GM19351 (cell line): Measurements from ENCODE around the gene IGF2.

Experiments used
- ATAC-seq: cut with Tn5 transposase; IDR thresholded peaks from one replicate; pipeline ENCODE4 v1.9.1; 2021; ENCODE audit warnings: mild to moderate bottlenecking, moderate library complexity; ENCODE audit not compliant: unreplicated experiment

Gene IGF2

DNA sequence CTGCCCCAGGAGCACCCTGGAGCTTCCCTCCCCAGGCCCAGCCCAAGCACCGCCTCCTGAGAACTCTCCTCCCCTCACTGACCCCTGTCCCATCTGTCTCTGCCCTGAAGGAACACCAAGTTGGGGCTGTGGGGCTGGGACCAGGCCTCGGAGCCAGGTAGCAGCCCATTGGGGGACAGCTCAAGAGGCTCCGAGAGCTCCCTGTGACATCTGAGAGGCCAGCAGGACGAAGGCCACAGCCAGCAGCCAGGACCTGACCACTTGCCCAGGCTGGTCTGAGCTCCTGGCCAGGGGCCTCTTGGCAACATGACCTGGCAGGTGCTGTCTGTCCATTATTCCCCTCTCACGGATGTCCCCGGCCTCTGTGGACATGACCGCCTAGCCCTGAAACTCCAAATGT, 33.7 kb downstream of the IGF2 start:
- no peak for ATAC-seq

DNA sequence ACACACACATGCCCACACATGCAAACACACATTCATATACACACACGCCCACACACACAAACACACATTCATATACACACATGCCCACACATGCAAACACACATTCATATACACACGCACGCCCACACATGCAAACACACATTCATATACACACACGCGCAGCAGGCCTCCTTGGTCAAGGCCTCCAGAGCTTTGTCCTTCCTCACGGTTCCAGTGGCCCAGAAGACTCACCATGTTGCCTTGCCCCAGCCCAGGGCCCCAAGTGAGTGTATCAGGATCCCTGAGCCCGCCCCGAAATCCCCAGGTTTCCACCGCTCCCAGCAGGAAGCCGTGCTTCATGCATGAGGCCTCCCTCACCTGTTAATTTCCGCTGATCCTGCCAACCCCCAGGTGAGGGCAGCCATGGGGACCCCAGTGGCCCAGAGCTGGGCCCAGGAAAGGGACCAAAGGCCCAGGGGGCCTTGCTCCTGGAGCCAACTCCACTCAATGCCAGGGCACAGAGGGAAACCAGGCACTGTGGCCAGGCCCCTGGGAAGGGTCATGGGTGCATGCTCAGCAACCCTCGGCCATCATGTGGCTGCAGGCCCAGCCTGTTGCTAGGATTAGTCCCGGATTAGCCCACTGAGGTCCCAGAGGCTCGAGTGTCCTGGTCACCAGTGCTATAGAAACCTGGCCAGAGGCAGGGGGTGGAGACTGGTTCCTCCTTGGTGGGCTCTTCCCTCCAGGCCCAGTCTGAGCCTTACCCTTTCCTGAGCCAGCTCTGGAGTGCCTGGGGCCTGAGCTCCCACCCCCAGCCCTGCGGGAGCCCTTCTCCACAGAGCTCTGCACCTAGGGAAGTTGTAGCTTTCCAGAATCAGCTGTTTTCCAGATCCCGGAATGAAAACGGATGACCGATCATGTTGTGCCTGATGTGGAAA, 34.4 kb downstream of the IGF2 start:
- no peak for ATAC-seq

DNA sequence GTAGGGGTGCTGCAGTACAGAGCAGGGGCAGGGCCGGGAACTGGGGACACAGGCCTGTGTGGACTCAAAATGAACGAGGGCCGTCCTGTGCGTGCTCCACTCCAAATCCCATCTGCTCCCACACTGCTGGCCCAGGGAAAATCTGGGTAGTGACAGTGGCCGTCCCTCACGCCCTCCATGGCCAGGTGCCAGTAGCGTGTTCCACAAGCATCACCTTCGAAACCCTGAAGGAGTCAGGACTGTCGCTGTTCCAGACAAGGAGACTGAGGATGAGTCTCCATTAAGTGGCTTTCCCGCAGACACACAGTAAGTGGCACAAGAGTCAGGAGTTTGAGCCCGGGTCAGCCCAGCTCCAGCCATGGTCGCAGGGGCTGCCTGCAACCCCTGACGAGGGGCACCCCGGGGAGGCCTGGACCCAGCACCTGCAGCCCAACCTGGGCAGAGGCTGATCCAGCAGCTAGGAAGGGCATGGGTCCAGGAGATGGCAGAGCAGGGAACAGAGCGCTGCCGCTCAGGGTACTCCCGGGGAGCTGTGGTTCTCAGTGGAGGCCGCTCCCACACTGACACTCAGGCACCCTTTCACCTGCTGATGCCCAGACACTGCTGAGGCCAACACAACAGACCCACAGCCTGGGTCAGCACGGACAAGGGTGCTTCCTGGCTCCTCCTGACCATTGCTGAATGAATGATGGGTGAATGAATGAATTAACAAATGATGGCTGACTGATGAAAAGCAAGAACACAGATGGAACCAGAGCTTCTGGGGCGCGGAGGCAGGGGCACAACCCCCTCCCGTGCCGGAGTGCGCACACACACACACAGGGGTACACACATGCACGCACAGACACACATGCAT, 35.3 kb downstream of the IGF2 start:
- ATAC-seq: no peak

DNA sequence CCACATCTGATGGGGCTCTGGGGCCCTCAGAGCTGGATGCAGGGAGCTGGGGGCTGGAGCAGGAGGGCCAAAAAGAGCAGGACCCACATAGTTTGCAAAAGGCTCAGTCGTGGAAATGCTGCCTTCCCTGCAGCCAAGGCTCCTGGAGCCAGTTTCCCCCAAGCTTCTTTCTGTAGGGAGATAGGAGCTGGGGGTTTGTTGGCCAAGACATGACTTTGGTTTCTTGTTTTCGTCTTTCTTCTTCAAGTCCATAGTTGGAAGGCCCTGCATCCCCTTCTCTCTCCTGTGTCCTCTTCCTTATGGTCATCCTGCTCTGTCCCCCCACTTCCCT, 36.3 kb downstream of the IGF2 start:
- no peak for ATAC-seq

DNA sequence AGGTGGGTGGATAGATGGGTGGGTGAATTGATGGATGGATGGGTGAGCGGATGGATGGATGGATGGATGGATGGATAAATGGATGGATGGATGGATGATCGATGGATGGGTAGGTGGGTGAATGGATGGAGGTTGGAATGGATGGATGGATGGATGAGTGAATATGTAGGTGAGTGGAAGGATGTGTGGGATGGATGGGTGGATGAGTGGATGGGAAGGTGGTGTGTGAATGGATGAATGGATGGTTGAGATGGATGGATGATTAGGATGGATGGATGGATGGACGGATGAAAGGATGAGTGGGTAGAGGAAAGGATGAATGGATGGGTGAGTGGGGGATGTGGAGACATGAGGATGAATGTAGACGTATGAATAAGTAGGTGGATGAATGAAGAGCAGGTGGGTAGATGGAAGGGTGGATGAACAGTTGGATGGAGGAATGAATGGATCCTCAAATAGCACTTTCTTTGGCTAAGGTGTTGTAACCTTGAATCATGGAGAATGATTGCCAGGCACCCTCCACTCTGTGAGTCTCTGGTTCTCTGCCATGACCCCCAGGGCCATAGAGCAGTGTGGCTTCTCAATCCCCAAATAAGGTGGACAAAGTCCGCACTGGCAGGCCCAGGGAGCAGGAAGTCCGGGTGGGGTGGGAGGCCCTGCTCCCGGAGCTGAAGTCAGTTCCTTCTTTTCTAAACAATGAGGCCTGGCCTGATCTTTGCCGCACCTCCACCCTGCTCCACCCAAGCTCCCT, 36.9 kb downstream of the IGF2 start:
- ATAC-seq: no peak

DNA sequence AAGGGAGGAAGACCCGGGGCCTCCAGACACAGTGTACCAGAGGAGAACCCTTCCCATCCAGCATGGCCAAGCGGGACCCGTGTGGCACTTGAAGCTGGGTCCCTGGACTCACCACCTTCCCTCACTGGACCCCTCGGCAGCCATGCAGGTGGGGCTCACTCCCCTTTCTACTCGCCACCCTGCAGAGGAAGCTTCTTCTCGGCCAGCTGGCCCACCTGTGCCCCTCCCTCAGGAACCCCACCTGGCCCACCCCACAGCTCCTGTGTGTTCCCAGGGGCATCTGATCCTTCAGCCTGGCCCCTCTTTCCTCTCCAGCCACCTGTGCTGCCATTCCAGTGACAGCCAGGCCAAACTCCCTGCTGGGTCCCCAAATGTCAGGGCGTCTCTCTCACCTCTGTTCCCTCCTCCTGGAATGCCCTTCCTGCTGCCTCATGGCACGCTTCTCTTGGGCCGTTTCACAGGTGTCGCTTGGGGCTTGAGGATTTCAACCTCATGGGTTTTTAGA, 38.0 kb downstream of the IGF2 start:
- ATAC-seq: no peak

DNA sequence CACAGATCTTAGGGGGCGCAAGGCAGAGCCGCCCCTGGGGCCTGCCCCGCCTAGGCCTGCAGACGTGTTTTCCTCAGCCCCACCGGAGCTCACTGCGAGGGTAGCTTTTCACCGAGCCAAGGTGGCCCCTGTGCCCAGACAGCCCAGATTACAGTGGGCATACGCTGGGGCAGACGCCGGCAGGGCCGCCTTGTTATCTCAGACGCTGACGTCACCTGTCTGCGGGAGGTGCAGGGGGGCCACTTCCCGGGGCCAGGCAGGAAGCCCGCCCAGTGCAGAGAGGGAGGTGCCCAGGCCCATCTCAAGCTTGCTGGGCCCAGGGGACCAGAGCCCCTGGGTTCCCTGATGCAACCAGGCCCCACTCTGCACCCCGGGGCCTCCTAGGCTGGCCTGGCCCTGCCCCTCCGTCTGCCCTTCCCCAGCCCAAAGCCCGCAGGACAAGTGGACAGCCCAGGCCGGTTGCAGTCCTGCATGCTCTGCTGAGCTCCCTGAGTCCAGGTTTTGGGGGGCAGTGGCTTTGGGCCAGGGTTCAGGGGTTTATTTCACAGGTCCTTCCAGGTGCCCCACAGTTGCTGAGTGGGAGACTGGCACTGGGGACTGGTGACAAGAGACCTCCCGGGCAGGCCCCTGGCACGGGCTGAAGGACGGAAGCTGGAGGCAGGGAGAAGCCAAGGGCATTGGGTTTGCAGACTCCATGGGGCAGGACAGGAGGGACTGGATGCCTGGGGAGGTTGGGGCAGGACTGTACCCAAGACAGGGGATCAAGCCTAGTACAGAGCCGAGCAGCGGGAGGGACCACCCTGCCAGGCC, 38.6 kb downstream of the IGF2 start:
- ATAC-seq: no peak

DNA sequence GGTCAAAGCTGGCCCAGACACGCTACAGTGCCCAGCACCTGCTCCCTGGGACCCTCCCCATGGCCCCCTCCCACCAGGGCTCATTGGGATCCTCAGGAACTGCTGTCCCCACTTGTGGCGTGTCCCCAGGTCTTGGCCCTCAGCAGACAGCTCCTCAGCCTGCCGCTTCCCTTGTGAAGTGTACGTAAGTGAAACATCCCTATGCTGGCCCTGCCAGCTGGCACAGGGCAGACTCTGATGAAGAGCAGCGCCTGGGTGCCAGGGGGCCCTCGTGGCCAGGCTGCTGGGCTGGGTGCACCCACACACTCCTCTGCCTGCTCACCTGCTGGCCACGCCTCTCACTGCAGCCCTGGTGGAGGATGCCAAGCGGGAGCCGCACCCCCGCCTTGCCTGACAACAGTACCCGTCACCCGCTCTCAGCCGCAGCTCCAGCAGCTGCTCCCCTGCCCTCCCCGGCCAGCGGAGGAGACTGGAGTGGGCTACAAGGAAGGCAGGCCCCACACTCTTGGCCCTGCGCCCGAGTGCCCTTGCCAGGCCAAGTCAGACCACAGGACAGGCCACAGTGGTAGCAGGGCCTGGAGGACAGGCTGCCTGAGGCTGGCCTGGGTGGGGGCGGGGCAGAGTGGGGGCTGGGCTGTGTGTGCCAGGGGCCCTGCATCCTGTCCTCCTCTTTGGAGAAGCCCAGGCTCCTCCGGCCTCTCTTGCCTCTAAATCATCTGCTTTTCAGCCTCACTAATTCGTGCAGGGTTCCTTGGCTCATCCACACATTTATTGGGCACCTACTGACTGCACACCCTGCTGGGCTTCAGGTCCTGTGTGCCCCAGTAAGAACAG, 39.5 kb downstream of the IGF2 start:
- ATAC-seq: no peak

DNA sequence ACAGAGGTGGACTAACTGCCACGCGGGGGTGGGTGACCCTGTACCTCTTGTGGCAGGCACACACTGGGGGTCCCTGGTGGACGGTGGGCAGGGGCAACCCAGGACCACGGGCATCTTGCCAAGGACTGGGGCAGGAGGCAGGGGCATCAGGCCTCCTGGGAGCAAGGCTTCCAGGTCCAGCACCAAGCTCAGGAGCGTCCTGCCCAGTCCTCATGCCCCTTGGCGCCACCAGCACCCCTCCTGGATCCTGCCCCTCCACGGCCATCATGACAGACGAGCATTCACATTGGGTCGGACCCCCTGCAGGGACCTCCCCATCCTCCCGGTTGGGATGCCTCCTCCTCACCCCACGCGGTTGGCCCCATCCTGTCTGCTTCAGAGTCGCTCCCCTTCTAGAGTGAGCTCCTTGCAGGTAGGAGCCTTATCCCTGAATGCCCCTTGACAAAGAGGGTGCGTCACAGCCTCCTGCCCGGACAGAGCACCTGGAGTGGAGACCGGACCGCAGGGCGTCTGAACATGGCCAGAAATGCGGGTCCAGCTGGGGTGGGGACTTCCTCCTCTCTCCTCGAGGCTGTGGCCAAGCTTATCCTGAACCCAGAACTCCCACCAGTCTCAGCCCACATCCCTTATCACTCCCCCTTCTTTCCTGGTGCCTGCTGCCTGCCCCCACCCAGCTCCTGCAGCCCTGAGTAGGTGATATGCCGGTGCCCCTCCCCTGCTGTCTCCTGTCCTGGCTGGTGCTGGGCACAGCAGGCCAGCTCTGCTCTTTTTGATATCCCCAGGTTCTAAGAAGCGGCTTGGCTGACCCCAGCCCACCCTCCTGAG, 40.3 kb downstream of the IGF2 start:
- ATAC-seq: no peak

DNA sequence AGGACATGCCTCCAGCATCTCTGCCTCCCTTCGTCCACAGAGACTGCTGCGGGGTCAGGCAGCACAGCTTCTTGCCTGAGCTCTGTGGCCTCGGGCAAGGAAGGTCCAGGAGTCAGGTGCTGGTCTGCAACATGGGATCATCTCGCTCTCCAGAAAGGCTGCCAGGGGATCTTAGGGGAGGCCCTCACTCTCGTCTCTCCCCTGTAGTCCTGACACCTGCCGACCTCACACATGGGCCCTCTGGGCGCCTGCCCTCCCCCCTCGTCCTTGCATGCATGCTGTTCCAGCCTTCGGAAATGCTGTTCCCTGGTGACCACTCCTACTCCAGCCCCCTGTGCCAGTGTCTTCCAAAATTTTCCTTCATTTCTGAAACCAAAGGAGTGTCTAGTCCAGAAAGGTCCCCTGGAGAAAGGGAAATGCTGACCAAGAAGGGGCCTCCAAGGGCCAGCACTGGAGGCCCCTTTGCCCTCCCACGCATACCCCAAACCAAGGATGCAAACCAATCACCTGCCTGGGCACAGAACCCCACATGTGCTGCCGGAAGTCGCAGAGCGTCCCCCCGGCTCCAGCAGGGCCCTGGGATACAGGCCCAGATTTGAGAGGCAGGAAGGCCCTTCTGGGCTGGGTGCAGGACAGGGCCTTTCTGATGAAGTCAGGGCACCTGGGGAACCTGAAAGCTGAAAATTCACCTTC, 41.0 kb downstream of the IGF2 start:
- ATAC-seq: no peak

DNA sequence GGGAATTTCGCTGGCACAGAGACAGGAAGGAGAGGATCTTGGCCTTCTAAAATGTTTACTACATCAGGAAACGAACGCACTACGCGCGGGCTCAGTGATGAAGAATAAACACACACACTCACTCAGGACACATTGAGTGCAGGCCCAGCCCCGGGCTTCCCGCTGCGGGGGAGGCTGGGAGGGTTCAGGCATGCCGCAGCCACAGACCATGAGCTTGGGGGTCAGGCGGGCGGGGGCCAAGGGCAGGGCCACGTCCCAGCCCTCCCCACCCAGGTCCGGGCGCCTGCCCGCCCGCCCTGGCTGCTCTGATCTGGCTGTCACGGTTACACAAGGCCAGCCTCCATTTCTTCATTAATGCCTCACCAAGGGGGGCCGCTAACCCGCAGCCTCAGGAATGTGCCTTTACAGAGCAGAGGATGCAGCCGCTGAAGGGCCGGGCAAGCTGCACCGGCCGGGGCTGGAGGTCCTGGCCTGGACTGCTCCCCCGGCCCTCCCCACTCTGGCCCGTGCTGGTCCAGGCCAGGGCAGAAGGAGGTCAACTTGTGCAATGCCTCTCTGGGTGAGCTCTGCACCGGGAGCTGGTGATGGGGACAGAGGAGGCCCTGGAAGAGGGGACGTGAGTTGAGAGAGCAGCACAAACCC, 41.7 kb downstream of the IGF2 start:
- ATAC-seq: no peak

DNA sequence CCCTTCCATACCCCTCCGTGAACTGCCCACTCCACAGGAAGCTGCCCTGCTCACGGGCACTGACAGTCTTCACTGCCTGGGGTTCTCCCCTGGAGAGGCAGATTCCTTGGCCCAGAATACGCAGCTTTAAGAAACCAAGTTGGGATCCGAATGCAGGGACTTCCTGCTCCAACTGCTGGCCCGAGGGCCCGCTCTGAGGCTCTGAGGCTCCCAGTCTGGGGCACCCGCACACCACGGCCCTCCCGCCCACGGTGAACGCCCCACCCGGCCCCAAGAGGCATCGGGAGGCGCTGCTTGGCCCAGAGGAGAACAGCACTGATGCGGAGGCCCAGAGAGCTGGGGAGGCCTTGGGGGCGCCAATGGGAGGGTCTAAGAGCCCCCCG, 42.3 kb downstream of the IGF2 start:
- ATAC-seq: no peak

DNA sequence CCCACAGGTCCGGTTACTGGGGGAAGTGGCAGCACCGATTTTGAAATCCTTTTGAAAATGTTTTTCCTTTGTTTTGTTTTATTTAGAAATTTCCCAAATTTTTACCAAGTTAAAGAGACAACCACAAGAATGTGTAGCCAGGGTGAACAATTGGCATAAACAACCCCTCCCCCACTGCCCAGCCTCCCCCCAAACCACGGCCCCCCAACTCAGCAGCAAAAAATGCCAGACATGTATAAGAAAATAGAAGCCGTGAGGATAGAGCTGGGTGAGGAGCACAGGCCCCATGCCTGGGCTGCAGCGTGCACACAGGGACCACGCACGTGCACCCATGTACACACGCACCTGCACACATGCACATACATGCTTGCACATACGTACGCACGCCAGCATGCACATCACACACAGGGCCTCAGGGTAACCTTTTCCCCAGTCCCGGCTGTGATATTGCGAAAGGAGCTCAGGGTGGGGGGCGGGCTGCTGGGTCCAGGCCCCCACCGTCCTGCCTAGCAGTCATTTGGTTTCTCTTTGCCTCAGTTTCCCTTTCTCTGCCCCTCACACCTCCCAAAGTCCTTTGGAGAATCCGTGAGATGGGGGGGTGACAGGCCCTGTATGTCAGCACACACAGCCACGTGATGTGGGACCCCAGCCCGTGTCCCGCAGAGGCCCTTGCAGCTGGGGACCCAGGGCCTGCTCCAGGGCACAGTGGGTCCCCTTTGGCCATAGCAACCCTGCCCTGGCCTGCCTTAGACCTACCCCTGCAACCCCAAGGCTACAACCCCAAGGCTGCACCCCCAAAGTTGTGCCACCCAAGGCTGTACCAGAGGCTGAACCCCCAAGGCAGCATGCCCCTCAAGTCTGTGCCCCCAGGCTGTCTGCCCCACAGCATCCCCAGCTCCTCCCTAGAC, 42.9 kb downstream of the IGF2 start:
- no peak for ATAC-seq

DNA sequence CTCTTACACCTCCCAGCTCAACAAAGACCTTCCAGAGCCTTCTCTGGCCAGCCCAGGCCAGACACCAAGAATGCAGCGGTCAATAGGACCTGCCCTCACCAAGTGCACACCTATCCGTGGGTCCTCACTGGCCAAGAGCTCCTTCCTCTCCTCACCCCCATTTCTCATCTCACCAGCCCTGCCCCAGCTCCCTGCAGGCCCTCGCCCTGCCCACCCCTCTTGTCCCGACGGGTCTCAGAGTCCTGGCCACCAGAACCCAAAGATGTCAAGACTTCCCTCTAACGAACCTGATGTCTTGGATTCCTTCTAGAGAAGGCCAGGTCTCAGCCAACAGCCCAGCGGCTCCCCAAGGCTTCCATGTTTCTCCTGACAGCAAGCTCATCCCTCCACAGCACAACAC, 43.6 kb downstream of the IGF2 start:
- ATAC-seq: no peak

DNA sequence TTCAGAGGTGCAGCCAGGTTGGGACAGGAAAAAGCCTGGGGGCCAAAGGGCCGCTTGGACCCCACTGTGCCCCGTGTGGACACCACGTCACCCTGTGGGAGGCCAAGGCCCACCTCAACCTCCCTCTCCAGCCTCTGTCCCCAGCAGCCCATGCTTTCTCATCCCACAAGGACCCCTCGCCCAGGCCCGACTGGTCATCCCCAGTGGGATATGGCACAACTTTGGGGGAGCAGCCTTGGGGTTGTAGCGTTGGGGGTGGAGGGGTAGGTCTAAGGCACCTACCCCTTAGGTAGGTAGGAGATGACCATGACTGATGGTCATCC, 44.0 kb downstream of the IGF2 start:
- no peak for ATAC-seq

DNA sequence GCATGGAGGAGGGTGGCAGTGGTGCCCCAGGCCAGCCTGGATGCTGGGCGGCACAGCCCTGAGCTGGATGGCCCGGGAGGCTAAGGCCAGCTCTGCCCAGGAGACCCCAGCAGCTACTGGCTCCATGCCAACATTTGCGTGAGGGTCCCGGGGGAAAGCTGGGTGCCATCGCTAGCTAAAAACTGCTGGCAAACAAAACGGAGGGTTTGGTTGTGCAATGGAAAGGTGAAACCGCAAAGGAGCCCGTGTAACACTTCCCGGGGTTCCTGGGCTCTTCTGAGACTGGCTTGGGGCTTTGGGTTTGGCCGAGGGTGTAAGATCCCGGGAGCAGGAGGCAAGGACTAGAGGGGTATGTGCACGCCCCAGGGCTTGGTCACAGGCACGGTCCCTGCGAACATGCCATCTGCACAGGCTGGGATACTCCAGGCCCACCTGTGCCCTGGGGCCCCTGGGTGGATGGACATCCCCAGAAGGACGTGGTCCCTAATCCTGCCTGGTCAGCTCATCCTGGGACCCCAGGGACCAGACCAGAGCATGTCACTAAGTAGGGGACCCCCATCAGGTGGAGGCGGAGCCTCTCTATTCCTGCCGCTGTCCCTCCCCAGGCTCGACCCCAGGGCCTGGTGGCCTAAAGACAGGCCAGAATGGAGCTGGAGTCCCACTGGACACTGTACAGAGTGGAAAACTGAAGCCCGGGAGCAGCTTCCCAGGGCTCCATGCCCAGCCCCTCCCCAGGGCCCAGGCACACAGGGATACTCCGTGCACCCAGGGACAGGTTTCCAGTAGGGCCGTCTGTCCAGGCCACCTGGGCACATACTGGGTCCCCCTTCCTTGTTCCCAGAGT, 44.6 kb downstream of the IGF2 start:
- no peak for ATAC-seq
